ENCODE results near the gene TMEM40.

The TMEM40 gene

GRCh38 chr3:12766541-12766940, 7.5 kb upstream of the TMEM40 start:
- H3K36me3 ChIP-seq (ENCODE audit: control insufficient read depth in 5 of 5, insufficient read depth in 5 of 5, low read length in 5 of 5): no peaks in the 10 kb centered on the region

GRCh38 chr3:12764171-12764776, 5.2 kb upstream of the TMEM40 start:
- no peaks in the 10 kb centered on the region for H3K9me3 ChIP-seq (ENCODE audit: control insufficient read depth in 5 of 5, low read length in 5 of 5)
- peaks cover 0 to 1% (median 0%) of the 10 kb centered on the region in 5 donors for H3K4me1 ChIP-seq (ENCODE audit: control insufficient read depth in 5 of 5, insufficient read depth in 5 of 5, low read length in 5 of 5)
- H3K4me3 ChIP-seq (ENCODE audit: low read depth in 1 of 5, low read length in 5 of 5): no peak overlapping the region
- H3K27ac ChIP-seq (ENCODE audit: low read depth, low read length): no peak overlapping the region
- no peaks in the 10 kb centered on the region for H3K27me3 ChIP-seq (ENCODE audit: control insufficient read depth in 5 of 5, insufficient read depth in 4 of 5, low read length in 5 of 5)
- H3K36me3 ChIP-seq (ENCODE audit: control insufficient read depth in 5 of 5, insufficient read depth in 5 of 5, low read length in 5 of 5): no peaks in the 10 kb centered on the region
- H3K9ac ChIP-seq (ENCODE audit: low read length in 5 of 5): no peak overlapping the region

More at GRCh38 chr3:12766541-12766940, 7.5 kb upstream of the TMEM40 start:
- no peak overlapping the region for H3K4me3 ChIP-seq (ENCODE audit: low read depth in 1 of 5, low read length in 5 of 5)
- no peaks in the 10 kb centered on the region for H3K27me3 ChIP-seq (ENCODE audit: control insufficient read depth in 5 of 5, insufficient read depth in 4 of 5, low read length in 5 of 5)
- H3K4me1 ChIP-seq (ENCODE audit: control insufficient read depth in 5 of 5, insufficient read depth in 5 of 5, low read length in 5 of 5): no peaks in the 10 kb centered on the region
- H3K27ac ChIP-seq (ENCODE audit: low read depth, low read length): no peak overlapping the region
- no peak overlapping the region for H3K9ac ChIP-seq (ENCODE audit: low read length in 5 of 5)
- H3K9me3 ChIP-seq (ENCODE audit: control insufficient read depth in 5 of 5, low read length in 5 of 5): no peaks in the 10 kb centered on the region

- Histone ChIP-seq H3K36me3 (ENCODE audit: control insufficient read depth in 5 of 5, insufficient read depth in 5 of 5, low read length in 5 of 5) (no peaks in the 10 kb centered on the region), H3K9ac (ENCODE audit: low read length in 5 of 5) (no peak overlapping the region), H3K27ac (ENCODE audit: low read depth, low read length) (no peak overlapping the region), H3K4me3 (ENCODE audit: low read depth in 1 of 5, low read length in 5 of 5) (no peak overlapping the region), H3K9me3 (ENCODE audit: control insufficient read depth in 5 of 5, low read length in 5 of 5) (no peaks in the 10 kb centered on the region), H3K4me1 (ENCODE audit: control insufficient read depth in 5 of 5, insufficient read depth in 5 of 5, low read length in 5 of 5) (peaks cover 2 to 19% (median 12%) of the 10 kb centered on the region in 5 donors), H3K27me3 (ENCODE audit: control insufficient read depth in 5 of 5, insufficient read depth in 4 of 5, low read length in 5 of 5) (no peaks in the 10 kb centered on the region)
Measured at GRCh38 chr3:12759693-12760565, 870 bp upstream of the TMEM40 start.

GRCh38 chr3:12758025-12758781, 856 bp downstream of the TMEM40 start:
- H3K27me3 ChIP-seq (ENCODE audit: control insufficient read depth in 5 of 5, insufficient read depth in 4 of 5, low read length in 5 of 5): no peaks in the 10 kb centered on the region
- no peaks in the 10 kb centered on the region for H3K36me3 ChIP-seq (ENCODE audit: control insufficient read depth in 5 of 5, insufficient read depth in 5 of 5, low read length in 5 of 5)
- H3K4me1 ChIP-seq (ENCODE audit: control insufficient read depth in 5 of 5, insufficient read depth in 5 of 5, low read length in 5 of 5): peaks cover 2 to 19% (median 12%) of the 10 kb centered on the region in 5 donors
- H3K9me3 ChIP-seq (ENCODE audit: control insufficient read depth in 5 of 5, low read length in 5 of 5): no peaks in the 10 kb centered on the region
- no peak overlapping the region for H3K4me3 ChIP-seq (ENCODE audit: low read depth in 1 of 5, low read length in 5 of 5)
- H3K9ac ChIP-seq (ENCODE audit: low read length in 5 of 5): peak overlapping the region in 4 of 5 donors; percentile 41 to 64 (median 63)
- peak overlapping the region; percentile 26 for H3K27ac ChIP-seq (ENCODE audit: low read depth, low read length)

GRCh38 chr3:12756635-12757034, 2.4 kb downstream of the TMEM40 start:
- Histone ChIP-seq H3K4me1 (ENCODE audit: control insufficient read depth in 5 of 5, insufficient read depth in 5 of 5, low read length in 5 of 5) (peaks cover 2 to 19% (median 12%) of the 10 kb centered on the region in 5 donors), H3K4me3 (ENCODE audit: low read depth in 1 of 5, low read length in 5 of 5) (no peak overlapping the region)

GRCh38 chr3:12756175-12756574, 2.9 kb downstream of the TMEM40 start:
- H3K4me3 ChIP-seq (ENCODE audit: low read depth in 1 of 5, low read length in 5 of 5): no peak overlapping the region
- no peaks in the 10 kb centered on the region for H3K27me3 ChIP-seq (ENCODE audit: control insufficient read depth in 5 of 5, insufficient read depth in 4 of 5, low read length in 5 of 5)
- peaks cover 2 to 19% (median 12%) of the 10 kb centered on the region in 5 donors for H3K4me1 ChIP-seq (ENCODE audit: control insufficient read depth in 5 of 5, insufficient read depth in 5 of 5, low read length in 5 of 5)
- H3K27ac ChIP-seq (ENCODE audit: low read depth, low read length): no peak overlapping the region
- H3K36me3 ChIP-seq (ENCODE audit: control insufficient read depth in 5 of 5, insufficient read depth in 5 of 5, low read length in 5 of 5): no peaks in the 10 kb centered on the region
- H3K9me3 ChIP-seq (ENCODE audit: control insufficient read depth in 5 of 5, low read length in 5 of 5): no peaks in the 10 kb centered on the region
- H3K9ac ChIP-seq (ENCODE audit: low read length in 5 of 5): no peak overlapping the region

More at GRCh38 chr3:12756635-12757034, 2.4 kb downstream of the TMEM40 start:
- Histone ChIP-seq H3K27me3 (ENCODE audit: control insufficient read depth in 5 of 5, insufficient read depth in 4 of 5, low read length in 5 of 5) (no peaks in the 10 kb centered on the region), H3K9me3 (ENCODE audit: control insufficient read depth in 5 of 5, low read length in 5 of 5) (no peaks in the 10 kb centered on the region), H3K9ac (ENCODE audit: low read length in 5 of 5) (no peak overlapping the region), H3K36me3 (ENCODE audit: control insufficient read depth in 5 of 5, insufficient read depth in 5 of 5, low read length in 5 of 5) (no peaks in the 10 kb centered on the region), H3K27ac (ENCODE audit: low read depth, low read length) (no peak overlapping the region)

- no peak overlapping the region for H3K27ac ChIP-seq (ENCODE audit: low read depth, low read length)
- peaks cover 2 to 19% (median 12%) of the 10 kb centered on the region in 5 donors for H3K4me1 ChIP-seq (ENCODE audit: control insufficient read depth in 5 of 5, insufficient read depth in 5 of 5, low read length in 5 of 5)
- H3K27me3 ChIP-seq (ENCODE audit: control insufficient read depth in 5 of 5, insufficient read depth in 4 of 5, low read length in 5 of 5): no peaks in the 10 kb centered on the region
- H3K9ac ChIP-seq (ENCODE audit: low read length in 5 of 5): no peak overlapping the region
- H3K36me3 ChIP-seq (ENCODE audit: control insufficient read depth in 5 of 5, insufficient read depth in 5 of 5, low read length in 5 of 5): no peaks in the 10 kb centered on the region
- no peaks in the 10 kb centered on the region for H3K9me3 ChIP-seq (ENCODE audit: control insufficient read depth in 5 of 5, low read length in 5 of 5)
- H3K4me3 ChIP-seq (ENCODE audit: low read depth in 1 of 5, low read length in 5 of 5): no peak overlapping the region
Measured at GRCh38 chr3:12755754-12756153, 3.3 kb downstream of the TMEM40 start.

- Histone ChIP-seq H3K27ac (ENCODE audit: low read depth, low read length) (no peak overlapping the region), H3K4me3 (ENCODE audit: low read depth in 1 of 5, low read length in 5 of 5) (no peak overlapping the region), H3K9me3 (ENCODE audit: control insufficient read depth in 5 of 5, low read length in 5 of 5) (no peaks in the 10 kb centered on the region), H3K36me3 (ENCODE audit: control insufficient read depth in 5 of 5, insufficient read depth in 5 of 5, low read length in 5 of 5) (no peaks in the 10 kb centered on the region), H3K27me3 (ENCODE audit: control insufficient read depth in 5 of 5, insufficient read depth in 4 of 5, low read length in 5 of 5) (no peaks in the 10 kb centered on the region), H3K4me1 (ENCODE audit: control insufficient read depth in 5 of 5, insufficient read depth in 5 of 5, low read length in 5 of 5) (peaks cover 2 to 23% (median 20%) of the 10 kb centered on the region in 5 donors), H3K9ac (ENCODE audit: low read length in 5 of 5) (no peak overlapping the region)
Measured at GRCh38 chr3:12754313-12754712, 4.7 kb downstream of the TMEM40 start.

- no peak overlapping the region for H3K27ac ChIP-seq (ENCODE audit: low read depth, low read length)
Measured at GRCh38 chr3:12753275-12754028, 5.6 kb downstream of the TMEM40 start.

More at GRCh38 chr3:12753275-12754028, 5.6 kb downstream of the TMEM40 start:
- Histone ChIP-seq H3K36me3 (ENCODE audit: control insufficient read depth in 5 of 5, insufficient read depth in 5 of 5, low read length in 5 of 5) (no peaks in the 10 kb centered on the region), H3K4me1 (ENCODE audit: control insufficient read depth in 5 of 5, insufficient read depth in 5 of 5, low read length in 5 of 5) (peaks cover 0 to 18% (median 15%) of the 10 kb centered on the region in 5 donors), H3K9ac (ENCODE audit: low read length in 5 of 5) (no peak overlapping the region), H3K27me3 (ENCODE audit: control insufficient read depth in 5 of 5, insufficient read depth in 4 of 5, low read length in 5 of 5) (no peaks in the 10 kb centered on the region), H3K4me3 (ENCODE audit: low read depth in 1 of 5, low read length in 5 of 5) (no peak overlapping the region), H3K9me3 (ENCODE audit: control insufficient read depth in 5 of 5, low read length in 5 of 5) (no peaks in the 10 kb centered on the region)
